ENCODE data around the gene CNBP.

The CNBP gene

DNA sequence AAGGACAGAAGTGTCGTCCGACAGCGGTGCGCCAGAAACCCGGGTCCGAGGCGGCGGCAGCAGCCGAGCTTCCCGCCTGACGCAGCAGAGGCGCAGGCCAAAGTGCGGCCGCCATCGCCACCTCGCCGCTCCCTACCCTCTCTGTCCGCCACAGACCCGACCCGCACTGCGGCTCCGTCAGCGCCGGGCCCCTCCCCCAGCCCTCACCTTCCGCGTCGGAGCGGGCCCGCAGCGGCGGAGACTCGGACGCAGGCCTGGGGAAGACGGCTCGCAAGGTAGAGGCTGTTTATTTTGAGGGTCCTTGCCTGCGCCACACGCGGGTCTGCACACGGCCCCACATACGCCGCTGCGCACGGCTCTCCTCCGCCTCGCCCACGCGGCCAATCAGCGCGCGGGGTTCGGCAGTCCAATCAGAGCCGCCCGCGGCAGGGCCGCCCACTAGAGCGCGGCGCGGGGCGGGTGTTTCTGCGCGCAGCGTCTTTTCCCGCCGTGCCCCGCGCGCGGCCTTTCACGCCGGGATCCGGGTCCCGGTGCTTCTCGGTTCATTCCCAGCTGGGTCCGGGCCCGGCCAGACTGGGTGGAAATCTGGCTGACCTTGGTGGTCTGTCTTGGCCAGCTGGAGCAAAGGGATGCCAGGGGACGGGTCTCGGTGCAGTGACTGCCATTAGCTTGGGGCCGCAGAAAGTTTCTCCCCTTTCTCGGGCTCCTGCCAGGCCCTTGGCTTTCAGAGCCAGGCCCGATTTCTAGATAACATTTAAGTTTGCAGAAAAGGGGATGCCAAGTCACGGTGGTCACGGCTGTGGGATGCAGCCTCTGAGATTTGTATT is at the start of gene CNBP:
TSS of gene CNBP (minus strand) at position 328 of the 827 bp plus-strand sequence. CDS start 12,139 bp downstream, outside the sequence.
- peak; percentile 99 for ATAC-seq
- no peak for TF ChIP-seq SNAI2 (CRISPR knock-in tag; IDR thresholded peaks at IDR 0.05)
- TF ChIP-seq, protein P1, sequence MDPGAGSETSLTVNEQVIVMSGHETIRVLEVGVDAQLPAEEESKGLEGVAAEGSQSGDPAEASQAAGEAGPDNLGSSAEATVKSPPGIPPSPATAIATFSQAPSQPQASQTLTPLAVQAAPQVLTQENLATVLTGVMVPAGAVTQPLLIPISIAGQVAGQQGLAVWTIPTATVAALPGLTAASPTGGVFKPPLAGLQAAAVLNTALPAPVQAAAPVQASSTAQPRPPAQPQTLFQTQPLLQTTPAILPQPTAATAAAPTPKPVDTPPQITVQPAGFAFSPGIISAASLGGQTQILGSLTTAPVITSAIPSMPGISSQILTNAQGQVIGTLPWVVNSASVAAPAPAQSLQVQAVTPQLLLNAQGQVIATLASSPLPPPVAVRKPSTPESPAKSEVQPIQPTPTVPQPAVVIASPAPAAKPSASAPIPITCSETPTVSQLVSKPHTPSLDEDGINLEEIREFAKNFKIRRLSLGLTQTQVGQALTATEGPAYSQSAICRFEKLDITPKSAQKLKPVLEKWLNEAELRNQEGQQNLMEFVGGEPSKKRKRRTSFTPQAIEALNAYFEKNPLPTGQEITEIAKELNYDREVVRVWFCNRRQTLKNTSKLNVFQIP (CRISPR knock-in tag; IDR thresholded peaks at IDR 0.05; ENCODE audit: borderline replicate concordance, low read depth) = no peak
- TF ChIP-seq, protein P2, sequence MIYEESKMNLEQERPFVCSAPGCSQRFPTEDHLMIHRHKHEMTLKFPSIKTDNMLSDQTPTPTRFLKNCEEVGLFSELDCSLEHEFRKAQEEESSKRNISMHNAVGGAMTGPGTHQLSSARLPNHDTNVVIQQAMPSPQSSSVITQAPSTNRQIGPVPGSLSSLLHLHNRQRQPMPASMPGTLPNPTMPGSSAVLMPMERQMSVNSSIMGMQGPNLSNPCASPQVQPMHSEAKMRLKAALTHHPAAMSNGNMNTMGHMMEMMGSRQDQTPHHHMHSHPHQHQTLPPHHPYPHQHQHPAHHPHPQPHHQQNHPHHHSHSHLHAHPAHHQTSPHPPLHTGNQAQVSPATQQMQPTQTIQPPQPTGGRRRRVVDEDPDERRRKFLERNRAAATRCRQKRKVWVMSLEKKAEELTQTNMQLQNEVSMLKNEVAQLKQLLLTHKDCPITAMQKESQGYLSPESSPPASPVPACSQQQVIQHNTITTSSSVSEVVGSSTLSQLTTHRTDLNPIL (CRISPR knock-in tag; IDR thresholded peaks at IDR 0.05; ENCODE audit: low read depth) = no peak
- TF ChIP-seq CSDC2 (CRISPR knock-in tag; IDR thresholded peaks at IDR 0.05) = no peak
- TF ChIP-seq ARNTL (CRISPR knock-in tag; IDR thresholded peaks at IDR 0.05; ENCODE audit: borderline replicate concordance, low read depth) = no peak
- no peak for TF ChIP-seq PPARA (CRISPR knock-in tag; IDR thresholded peaks at IDR 0.05; ENCODE audit: borderline replicate concordance)
- TF ChIP-seq ZNF70 (CRISPR knock-in tag; IDR thresholded peaks at IDR 0.05) = no peak
- TF ChIP-seq, protein P3, sequence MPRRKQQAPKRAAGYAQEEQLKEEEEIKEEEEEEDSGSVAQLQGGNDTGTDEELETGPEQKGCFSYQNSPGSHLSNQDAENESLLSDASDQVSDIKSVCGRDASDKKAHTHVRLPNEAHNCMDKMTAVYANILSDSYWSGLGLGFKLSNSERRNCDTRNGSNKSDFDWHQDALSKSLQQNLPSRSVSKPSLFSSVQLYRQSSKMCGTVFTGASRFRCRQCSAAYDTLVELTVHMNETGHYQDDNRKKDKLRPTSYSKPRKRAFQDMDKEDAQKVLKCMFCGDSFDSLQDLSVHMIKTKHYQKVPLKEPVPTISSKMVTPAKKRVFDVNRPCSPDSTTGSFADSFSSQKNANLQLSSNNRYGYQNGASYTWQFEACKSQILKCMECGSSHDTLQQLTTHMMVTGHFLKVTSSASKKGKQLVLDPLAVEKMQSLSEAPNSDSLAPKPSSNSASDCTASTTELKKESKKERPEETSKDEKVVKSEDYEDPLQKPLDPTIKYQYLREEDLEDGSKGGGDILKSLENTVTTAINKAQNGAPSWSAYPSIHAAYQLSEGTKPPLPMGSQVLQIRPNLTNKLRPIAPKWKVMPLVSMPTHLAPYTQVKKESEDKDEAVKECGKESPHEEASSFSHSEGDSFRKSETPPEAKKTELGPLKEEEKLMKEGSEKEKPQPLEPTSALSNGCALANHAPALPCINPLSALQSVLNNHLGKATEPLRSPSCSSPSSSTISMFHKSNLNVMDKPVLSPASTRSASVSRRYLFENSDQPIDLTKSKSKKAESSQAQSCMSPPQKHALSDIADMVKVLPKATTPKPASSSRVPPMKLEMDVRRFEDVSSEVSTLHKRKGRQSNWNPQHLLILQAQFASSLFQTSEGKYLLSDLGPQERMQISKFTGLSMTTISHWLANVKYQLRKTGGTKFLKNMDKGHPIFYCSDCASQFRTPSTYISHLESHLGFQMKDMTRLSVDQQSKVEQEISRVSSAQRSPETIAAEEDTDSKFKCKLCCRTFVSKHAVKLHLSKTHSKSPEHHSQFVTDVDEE (CRISPR knock-in tag; IDR thresholded peaks at IDR 0.05) = 0 out of 2 replicates have a peak, but pooled peaks have one; percentile 9
- TF ChIP-seq ISL1 (CRISPR knock-in tag; IDR thresholded peaks at IDR 0.05) = no peak
- no peak for TF ChIP-seq TCF4 (CRISPR knock-in tag; IDR thresholded peaks at IDR 0.05; ENCODE audit: borderline replicate concordance)
- TF ChIP-seq OSR1 (CRISPR knock-in tag; IDR thresholded peaks at IDR 0.05) = no peak
- TF ChIP-seq ESRRG (CRISPR knock-in tag; IDR thresholded peaks at IDR 0.05) = no peak
- TF ChIP-seq ZC3H10 (CRISPR knock-in tag; IDR thresholded peaks at IDR 0.05) = 0 out of 2 replicates have a peak, but pooled peaks have one; percentile 26
- no peak for TF ChIP-seq TOX (CRISPR knock-in tag; IDR thresholded peaks at IDR 0.05; ENCODE audit: borderline replicate concordance)
- TF ChIP-seq, protein P4, sequence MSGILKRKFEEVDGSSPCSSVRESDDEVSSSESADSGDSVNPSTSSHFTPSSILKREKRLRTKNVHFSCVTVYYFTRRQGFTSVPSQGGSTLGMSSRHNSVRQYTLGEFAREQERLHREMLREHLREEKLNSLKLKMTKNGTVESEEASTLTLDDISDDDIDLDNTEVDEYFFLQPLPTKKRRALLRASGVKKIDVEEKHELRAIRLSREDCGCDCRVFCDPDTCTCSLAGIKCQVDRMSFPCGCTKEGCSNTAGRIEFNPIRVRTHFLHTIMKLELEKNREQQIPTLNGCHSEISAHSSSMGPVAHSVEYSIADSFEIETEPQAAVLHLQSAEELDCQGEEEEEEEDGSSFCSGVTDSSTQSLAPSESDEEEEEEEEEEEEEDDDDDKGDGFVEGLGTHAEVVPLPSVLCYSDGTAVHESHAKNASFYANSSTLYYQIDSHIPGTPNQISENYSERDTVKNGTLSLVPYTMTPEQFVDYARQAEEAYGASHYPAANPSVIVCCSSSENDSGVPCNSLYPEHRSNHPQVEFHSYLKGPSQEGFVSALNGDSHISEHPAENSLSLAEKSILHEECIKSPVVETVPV (CRISPR knock-in tag; IDR thresholded peaks at IDR 0.05) = no peak
- no peak for TF ChIP-seq ZFP30 (CRISPR knock-in tag; IDR thresholded peaks at IDR 0.05)
- TF ChIP-seq PATZ1 (CRISPR knock-in tag; IDR thresholded peaks at IDR 0.05; ENCODE audit: borderline replicate concordance) = no peak
- peak; percentile 80 for TF ChIP-seq GLIS3 (CRISPR knock-in tag; IDR thresholded peaks at IDR 0.05)
- TF ChIP-seq ZFP3 (CRISPR knock-in tag; IDR thresholded peaks at IDR 0.05) = no peak
- no peak for TF ChIP-seq BACH2 (CRISPR knock-in tag; IDR thresholded peaks at IDR 0.05; ENCODE audit: borderline replicate concordance)
- no peak for TF ChIP-seq RARB (CRISPR knock-in tag; IDR thresholded peaks at IDR 0.05)
- TF ChIP-seq ZNF8 (CRISPR knock-in tag; IDR thresholded peaks at IDR 0.05) = no peak

All from SK-N-SH treated with all-trans-retinoic acid at 6 μM for 48 hours (cell line).